ENCODE data around the gene ZNF613.
"Not testable (repeated sequence)": the region's sequence is repeated elsewhere in the genome, so short reads cannot be mapped to it uniquely, and the experiment has no call there.

ZNF613 gene

GRCh38 chr19:51946602-51947001 lies 19.3 kb downstream of the ZNF613 start:
- Mint-ChIP-seq H3K9me3 (peaks cover 99% of the 10 kb centered on the region), H3K27me3 (ENCODE audit: low read depth, poor library complexity) (peaks cover 3% of the 10 kb centered on the region), H3K4me3 (no peak overlapping the region), H3K36me3 (ENCODE audit: low read depth) (peaks cover 98% of the 10 kb centered on the region), H3K4me1 (no peaks in the 10 kb centered on the region), H3K27ac (no peak overlapping the region)
- DNase-seq = no peak
- TF ChIP-seq CTCF (IDR thresholded peaks at IDR 0.05) = no peak

GRCh38 chr19:51948975-51949374 lies 21.7 kb downstream of the ZNF613 start:
- no peaks in the 10 kb centered on the region for H3K4me1 Mint-ChIP-seq
- peaks cover 90% of the 10 kb centered on the region for H3K36me3 Mint-ChIP-seq (ENCODE audit: low read depth)
- H3K27ac Mint-ChIP-seq = no peak overlapping the region
- H3K9me3 Mint-ChIP-seq = peaks cover 92% of the 10 kb centered on the region
- no peak for DNase-seq
- H3K4me3 Mint-ChIP-seq = no peak overlapping the region
- no peak for TF ChIP-seq CTCF (IDR thresholded peaks at IDR 0.05)
- peaks cover 3% of the 10 kb centered on the region for H3K27me3 Mint-ChIP-seq (ENCODE audit: low read depth, poor library complexity)

GRCh38 chr19:51957846-51958245 lies 30.6 kb downstream of the ZNF613 start:
- H3K27me3 Mint-ChIP-seq (ENCODE audit: low read depth, poor library complexity); DNase-seq: not testable (repeated sequence)
- Mint-ChIP-seq H3K4me3 (peak overlapping the region; percentile 35), H3K4me1 (peaks cover 48% of the 10 kb centered on the region), H3K27ac (peak overlapping the region; percentile 92), H3K9me3 (peaks cover 93% of the 10 kb centered on the region), H3K36me3 (ENCODE audit: low read depth) (peaks cover 83% of the 10 kb centered on the region)

GRCh38 chr19:51959791-51960190 lies 32.5 kb downstream of the ZNF613 start:
- H3K36me3 Mint-ChIP-seq (ENCODE audit: low read depth) = peaks cover 88% of the 10 kb centered on the region

GRCh38 chr19:51960621-51961233 lies 33.5 kb downstream of the ZNF613 start:
- peak; percentile 10 for DNase-seq
- not testable (repeated sequence) for H3K27me3 Mint-ChIP-seq (ENCODE audit: low read depth, poor library complexity)
- Mint-ChIP-seq H3K36me3 (ENCODE audit: low read depth) (peaks cover 88% of the 10 kb centered on the region), H3K4me1 (peaks cover 48% of the 10 kb centered on the region), H3K9me3 (peaks cover 99% of the 10 kb centered on the region), H3K27ac (peak overlapping the region; percentile 95), H3K4me3 (peak overlapping the region; percentile 60)

More at GRCh38 chr19:51959791-51960190, 32.5 kb downstream of the ZNF613 start:
- Mint-ChIP-seq H3K4me1 (peaks cover 48% of the 10 kb centered on the region), H3K27me3 (ENCODE audit: low read depth, poor library complexity) (peaks cover 2% of the 10 kb centered on the region), H3K4me3 (peak overlapping the region; percentile 39), H3K9me3 (peaks cover 99% of the 10 kb centered on the region), H3K27ac (peak overlapping the region; percentile 95)
- no peak for DNase-seq
- TF ChIP-seq CTCF (IDR thresholded peaks at IDR 0.05) = no peak

GRCh38 chr19:51965583-51965982 lies 38.3 kb downstream of the ZNF613 start:
- peaks cover 99% of the 10 kb centered on the region for H3K36me3 Mint-ChIP-seq (ENCODE audit: low read depth)
- H3K27me3 Mint-ChIP-seq (ENCODE audit: low read depth, poor library complexity) = no peaks in the 10 kb centered on the region
- no peak overlapping the region for H3K4me3 Mint-ChIP-seq
- peaks cover 96% of the 10 kb centered on the region for H3K9me3 Mint-ChIP-seq
- no peak for DNase-seq
- TF ChIP-seq CTCF (IDR thresholded peaks at IDR 0.05) = no peak
- H3K27ac Mint-ChIP-seq = no peak overlapping the region
- peaks cover 13% of the 10 kb centered on the region for H3K4me1 Mint-ChIP-seq

- Mint-ChIP-seq H3K27me3 (ENCODE audit: low read depth, poor library complexity) (peaks cover 3% of the 10 kb centered on the region), H3K4me1 (no peaks in the 10 kb centered on the region), H3K27ac (no peak overlapping the region), H3K4me3 (no peak overlapping the region), H3K9me3 (peaks cover 96% of the 10 kb centered on the region), H3K36me3 (ENCODE audit: low read depth) (peaks cover 100% of the 10 kb centered on the region)
- no peak for TF ChIP-seq CTCF (IDR thresholded peaks at IDR 0.05)
- DNase-seq = no peak
These were observed 43.4 kb downstream of the ZNF613 start for GRCh38 chr19:51970718-51971117.
